ENCODE data around the gene METTL17. TPM values are rescaled to one million over a fixed set of nuclear protein-coding genes. Genes with fewer than 3 reads are reported as not detected.
"Not testable (repeated sequence)": the region's sequence is repeated elsewhere in the genome, so short reads cannot be mapped to it uniquely, and the experiment has no call there.

The METTL17 gene
- total RNA-seq: 100 to 1,000 TPM in 4 of 9 donors, 10 to 100 TPM in 5; 66.2 to 231 (median 93.6) TPM
- polyA plus RNA-seq: 100 to 1,000 TPM in 2 of 3 donors, 10 to 100 TPM in 1; 86.9 to 202 (median 176) TPM
- long read RNA-seq, donor 1, transcript METTL17-201 (14 exons, 1,749 nt): major isoform, 25 of 41 reads
- long read RNA-seq, donor 1, partial matches to known transcripts: 7 of 41 reads
- long read RNA-seq, donor 1, other reads (novel, unspliced or antisense): 0 of 41 reads
- long read RNA-seq, donor 2, transcript METTL17-201 (14 exons, 1,749 nt): major isoform, 11 of 30 reads
- long read RNA-seq, donor 2, partial matches to known transcripts: 7 of 30 reads
- long read RNA-seq, donor 2, other reads (novel, unspliced or antisense): 0 of 30 reads
- long read RNA-seq, donor 3, transcript METTL17-201 (14 exons, 1,749 nt): major isoform, 12 of 22 reads
- long read RNA-seq, donor 3, partial matches to known transcripts: 0 of 22 reads
- long read RNA-seq, donor 3, other reads (novel, unspliced or antisense): 0 of 22 reads
- long read RNA-seq, donor 4, transcript METTL17-201 (14 exons, 1,749 nt): major isoform, 41 of 78 reads
- long read RNA-seq, donor 4, transcript METTL17-202 (13 exons, 1,586 nt): minor isoform, 5 of 78 reads
- long read RNA-seq, donor 4, partial matches to known transcripts: 5 of 78 reads
- long read RNA-seq, donor 4, other reads (novel, unspliced or antisense): 19 of 78 reads
- long read RNA-seq, donor 5, transcript METTL17-221 (14 exons, 1,500 nt): minor isoform, 7 of 107 reads
- long read RNA-seq, donor 5, transcript METTL17-201 (14 exons, 1,749 nt): major isoform, 53 of 107 reads
- long read RNA-seq, donor 5, transcript METTL17-202 (13 exons, 1,586 nt): minor isoform, 5 of 107 reads
- long read RNA-seq, donor 5, transcript METTL17-224 (14 exons, 1,529 nt): minor isoform, 7 of 107 reads
- long read RNA-seq, donor 5, partial matches to known transcripts: 6 of 107 reads
- long read RNA-seq, donor 5, other reads (novel, unspliced or antisense): 24 of 107 reads
- long read RNA-seq, donor 6, transcript METTL17-201 (14 exons, 1,749 nt): major isoform, 19 of 41 reads
- long read RNA-seq, donor 6, partial matches to known transcripts: 4 of 41 reads
- long read RNA-seq, donor 6, other reads (novel, unspliced or antisense): 13 of 41 reads
- long read RNA-seq, donor 7, transcript METTL17-201 (14 exons, 1,749 nt): major isoform, 6 of 9 reads
- long read RNA-seq, donor 7, partial matches to known transcripts: 0 of 9 reads
- long read RNA-seq, donor 7, other reads (novel, unspliced or antisense): 0 of 9 reads
- long read RNA-seq, donor 8, transcript METTL17-201 (14 exons, 1,749 nt): major isoform, 21 of 48 reads
- long read RNA-seq, donor 8, partial matches to known transcripts: 14 of 48 reads
- long read RNA-seq, donor 8, other reads (novel, unspliced or antisense): 6 of 48 reads
- long read RNA-seq, donor 9, transcript METTL17-201 (14 exons, 1,749 nt): major isoform, 16 of 24 reads
- long read RNA-seq, donor 9, partial matches to known transcripts: 0 of 24 reads
- long read RNA-seq, donor 9, other reads (novel, unspliced or antisense): 0 of 24 reads
- long read RNA-seq, donor 10, transcript METTL17-201 (14 exons, 1,749 nt): major isoform, 5 of 7 reads
- long read RNA-seq, donor 10, partial matches to known transcripts: 0 of 7 reads
- long read RNA-seq, donor 10, other reads (novel, unspliced or antisense): 0 of 7 reads

- DNase-seq: peak; percentile 88 to 98 (median 96)
- Histone ChIP-seq H3K9me3 (replicated peaks in 1 of 3) (no peaks in the 10 kb centered on the region), H3K4me3 (peak within 1 kb of the TSS; percentile 12 to 95 (median 86)), H3K27ac (peak within 1 kb of the TSS in 4 of 5 donors; percentile 66 to 90 (median 86)), H3K27me3 (no peaks in the 10 kb centered on the region), H3K4me1 (replicated peaks in 1 of 2) (peaks cover 22 to 39% of the 10 kb centered on the region in 2 donors), H3K36me3 (replicated peaks in 1 of 2) (peaks cover 0 to 35% of the 10 kb centered on the region in 2 donors)
- intact Hi-C loops (cut with DNase I): no loop called here
- TF ChIP-seq CTCF (IDR thresholded peaks at IDR 0.05) (peak in 5 of 6 experiments; percentile 18 to 52 (median 35)), POLR2A (IDR thresholded peaks at IDR 0.05) (peak; percentile 9 to 72)
- WGBS, 4 donors: 0% methylated on average over 10 to 42 of the region's 42 CpGs
Measured at GRCh38 chr14:20989787-20990600, at the start of gene METTL17. TSS of gene METTL17 (plus strand) at chr14:20989980. CDS start at chr14:20990003, 23 bp downstream.

- H3K4me3 ChIP-seq; H3K27me3 ChIP-seq; H3K36me3 ChIP-seq (replicated peaks in 1 of 2); H3K9me3 ChIP-seq (replicated peaks in 1 of 3); H3K27ac ChIP-seq; intact Hi-C loops (cut with DNase I); H3K4me1 ChIP-seq (replicated peaks in 1 of 2): not testable (repeated sequence)
- peak in 1 of 7 donors; percentile 10 for DNase-seq
- WGBS, 4 donors: 67 to 81% (median 75%) methylated on average over 6 of the region's 6 CpGs
Measured at GRCh38 chr14:20945146-20945545, 44.6 kb upstream of the METTL17 start.

- H3K9me3 ChIP-seq (replicated peaks in 1 of 3); H3K4me1 ChIP-seq (replicated peaks in 1 of 2); H3K4me3 ChIP-seq; H3K27ac ChIP-seq; H3K27me3 ChIP-seq; H3K36me3 ChIP-seq (replicated peaks in 1 of 2); DNase-seq; intact Hi-C loops (cut with DNase I): not testable (repeated sequence)
- WGBS, 4 donors: 83 to 89% (median 88%) methylated on average over 4 to 5 of the region's 9 CpGs
Measured at GRCh38 chr14:20946707-20947106, 43.1 kb upstream of the METTL17 start.

- H3K36me3 ChIP-seq (replicated peaks in 1 of 2); H3K4me1 ChIP-seq (replicated peaks in 1 of 2); H3K4me3 ChIP-seq; intact Hi-C loops (cut with DNase I); H3K9me3 ChIP-seq (replicated peaks in 1 of 3); H3K27me3 ChIP-seq: not testable (repeated sequence)
- H3K27ac ChIP-seq: peak within 1 kb of the TSS in 1 of 5 donors; percentile 18
- WGBS, 4 donors: 47 to 64% (median 57%) methylated on average over 4 of the region's 4 CpGs
- DNase-seq: peak in 4 of 7 donors; percentile 39 to 66 (median 51)
Measured at GRCh38 chr14:20954736-20955537, 34.8 kb upstream of the METTL17 start, which contains the start of gene RNASE2. TSS of gene RNASE2 (plus strand) at chr14:20955487. CDS start at chr14:20955772, 285 bp downstream.

- H3K4me1 ChIP-seq (replicated peaks in 1 of 2); intact Hi-C loops (cut with DNase I); DNase-seq; H3K36me3 ChIP-seq (replicated peaks in 1 of 2); H3K4me3 ChIP-seq; H3K27me3 ChIP-seq; H3K9me3 ChIP-seq (replicated peaks in 1 of 3): not testable (repeated sequence)
- peak overlapping the region in 1 of 5 donors; percentile 18 for H3K27ac ChIP-seq
- 69 to 75% (median 71%) methylated on average over 4 to 5 of the region's 5 CpGs for WGBS, 4 donors
Measured at GRCh38 chr14:20955538-20955873, 34.3 kb upstream of the METTL17 start.
